Measurements from ENCODE around the gene UBE2A.
A peak's percentile ranks its signal among the peaks of the same experiment; 100 is the strongest.

The UBE2A gene

GRCh38 chrX:119589810-119590209 lies 15.4 kb downstream of the UBE2A start:
- H3K4me3 ChIP-seq (ENCODE audit: low read length): no peak overlapping the region
- DNase-seq (ENCODE audit: low read depth): no peak
- TF ChIP-seq, protein P1, sequence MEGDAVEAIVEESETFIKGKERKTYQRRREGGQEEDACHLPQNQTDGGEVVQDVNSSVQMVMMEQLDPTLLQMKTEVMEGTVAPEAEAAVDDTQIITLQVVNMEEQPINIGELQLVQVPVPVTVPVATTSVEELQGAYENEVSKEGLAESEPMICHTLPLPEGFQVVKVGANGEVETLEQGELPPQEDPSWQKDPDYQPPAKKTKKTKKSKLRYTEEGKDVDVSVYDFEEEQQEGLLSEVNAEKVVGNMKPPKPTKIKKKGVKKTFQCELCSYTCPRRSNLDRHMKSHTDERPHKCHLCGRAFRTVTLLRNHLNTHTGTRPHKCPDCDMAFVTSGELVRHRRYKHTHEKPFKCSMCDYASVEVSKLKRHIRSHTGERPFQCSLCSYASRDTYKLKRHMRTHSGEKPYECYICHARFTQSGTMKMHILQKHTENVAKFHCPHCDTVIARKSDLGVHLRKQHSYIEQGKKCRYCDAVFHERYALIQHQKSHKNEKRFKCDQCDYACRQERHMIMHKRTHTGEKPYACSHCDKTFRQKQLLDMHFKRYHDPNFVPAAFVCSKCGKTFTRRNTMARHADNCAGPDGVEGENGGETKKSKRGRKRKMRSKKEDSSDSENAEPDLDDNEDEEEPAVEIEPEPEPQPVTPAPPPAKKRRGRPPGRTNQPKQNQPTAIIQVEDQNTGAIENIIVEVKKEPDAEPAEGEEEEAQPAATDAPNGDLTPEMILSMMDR (conservative IDR thresholded peaks at IDR 0.05; ENCODE audit: low read depth, low read length): no peak

- no peak for DNase-seq (ENCODE audit: low read depth)
- TF ChIP-seq, protein P1 (conservative IDR thresholded peaks at IDR 0.05; ENCODE audit: low read depth, low read length): no peak
These were observed 28.4 kb downstream of the UBE2A start for GRCh38 chrX:119602701-119603255.

DNA sequence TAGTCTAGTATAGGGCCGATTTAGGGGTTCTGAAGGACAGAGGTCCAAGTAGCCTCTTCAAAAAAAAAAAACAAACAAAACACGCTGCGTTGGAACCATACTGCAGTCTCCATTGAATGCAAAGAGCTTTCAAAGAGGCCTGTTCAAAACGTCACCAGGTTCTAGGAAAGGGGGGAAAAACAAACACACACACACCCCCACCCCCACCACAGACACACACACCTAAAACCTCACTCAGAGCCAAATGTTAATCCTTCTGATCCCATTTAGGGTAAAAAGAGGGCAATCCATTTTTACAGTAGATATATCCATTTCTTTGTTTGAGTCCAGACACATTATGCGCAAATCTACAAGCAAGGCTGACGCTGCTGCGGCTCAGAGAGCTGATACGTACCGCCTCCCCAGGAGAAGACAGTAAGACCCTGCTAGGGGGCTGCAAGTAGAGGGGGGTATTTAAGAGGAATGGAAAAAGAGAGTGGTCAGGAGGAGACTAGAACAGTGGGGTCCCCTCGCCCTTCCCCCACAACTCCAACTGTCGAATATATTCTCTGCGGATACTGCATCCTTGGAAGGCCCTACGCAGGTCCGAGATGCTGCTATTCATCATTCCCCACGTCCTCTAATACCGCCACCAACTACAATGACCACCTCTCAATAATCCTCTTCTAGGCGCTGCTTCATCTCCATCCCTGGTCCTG lies 30.6 kb downstream of the UBE2A start:
- no peak for DNase-seq (ENCODE audit: low read depth)
- peak overlapping the region; percentile 83 for H3K4me3 ChIP-seq (ENCODE audit: low read length)
- TF ChIP-seq, protein P1 (conservative IDR thresholded peaks at IDR 0.05; ENCODE audit: low read depth, low read length): no peak

More at GRCh38 chrX:119602701-119603255, 28.4 kb downstream of the UBE2A start:
- H3K4me3 ChIP-seq (ENCODE audit: low read length): no peak overlapping the region

- no peak for DNase-seq (ENCODE audit: low read depth)
- H3K4me3 ChIP-seq (ENCODE audit: low read length): peak overlapping the region; percentile 83
- TF ChIP-seq, protein P1 (conservative IDR thresholded peaks at IDR 0.05; ENCODE audit: low read depth, low read length): no peak
These were observed 31.3 kb downstream of the UBE2A start for GRCh38 chrX:119605464-119606279.

DNA sequence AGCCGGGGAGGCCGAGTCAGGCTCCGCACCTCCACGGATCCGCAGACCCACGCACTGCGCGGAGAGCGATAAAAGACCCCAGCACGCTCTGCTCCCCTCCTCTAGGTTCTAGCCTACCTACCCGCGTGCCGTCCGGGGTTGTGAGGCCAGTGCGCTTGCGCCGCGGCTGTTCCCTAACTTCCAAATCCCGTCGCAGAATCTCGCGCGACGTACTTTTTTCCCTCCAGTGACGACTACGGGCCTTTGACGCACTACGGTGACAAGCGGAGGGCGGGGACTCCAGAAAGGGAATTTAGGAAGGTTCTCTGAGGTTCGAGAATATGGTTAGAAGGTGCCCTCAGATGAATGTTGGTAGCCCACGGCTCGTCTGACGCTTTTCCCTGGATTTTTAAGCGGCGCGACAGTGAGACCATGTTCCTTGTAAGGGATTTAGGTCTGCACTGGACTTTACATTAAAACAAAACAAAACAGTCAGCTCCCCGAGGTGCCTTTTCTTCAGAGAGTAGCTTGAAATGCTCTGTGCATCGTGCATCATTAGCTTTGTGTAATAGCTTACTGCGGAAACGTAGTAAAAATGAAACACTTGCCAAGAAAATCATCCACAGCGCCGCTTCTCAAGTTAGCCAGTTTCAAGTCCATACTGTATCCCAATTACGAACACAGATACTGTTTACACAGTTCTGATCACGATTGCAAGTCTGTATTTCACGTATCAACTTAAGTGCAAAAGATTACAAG lies 32.1 kb downstream of the UBE2A start, which contains the start of gene NKRF:
TSS of gene NKRF (minus strand) at position 145 of the 738 bp plus-strand sequence.
- peak within 1 kb of the TSS; percentile 83 for H3K4me3 ChIP-seq (ENCODE audit: low read length)
- TF ChIP-seq, protein P1 (conservative IDR thresholded peaks at IDR 0.05; ENCODE audit: low read depth, low read length): no peak
- peak; percentile 51 for DNase-seq (ENCODE audit: low read depth)

- DNase-seq (ENCODE audit: low read depth): no peak
- H3K4me3 ChIP-seq (ENCODE audit: low read length): peak overlapping the region; percentile 83
- TF ChIP-seq, protein P1 (conservative IDR thresholded peaks at IDR 0.05; ENCODE audit: low read depth, low read length): no peak
These were observed 32.6 kb downstream of the UBE2A start for GRCh38 chrX:119607018-119607389.
